Epithelial cell of esophagus (primary cell): ENCODE data around the gene BCAR3.
"Not testable (repeated sequence)": the region's sequence is repeated elsewhere in the genome, so short reads cannot be mapped to it uniquely, and the experiment has no call there.

Experiments used
- DNase-seq: peaks from one replicate; pipeline ENCODE4 v3.0.0; 2010; ENCODE audit warnings: low read depth
- H3K4me3 ChIP-seq: 2 replicates; pipeline ENCODE4 v1.5.1; 2011; ENCODE audit warnings: mild to moderate bottlenecking, low read length, control low read depth
- TF ChIP-seq, protein P1 (sequence below): IDR thresholded peaks from 2 replicates; pipeline ENCODE4 v1.5.1; 2011; ENCODE audit warnings: low read depth, mild to moderate bottlenecking, low read length, control low read depth, inconsistent platforms; ENCODE audit not compliant: insufficient read depth; ENCODE audit errors: missing control alignments

The BCAR3 gene

DNA sequence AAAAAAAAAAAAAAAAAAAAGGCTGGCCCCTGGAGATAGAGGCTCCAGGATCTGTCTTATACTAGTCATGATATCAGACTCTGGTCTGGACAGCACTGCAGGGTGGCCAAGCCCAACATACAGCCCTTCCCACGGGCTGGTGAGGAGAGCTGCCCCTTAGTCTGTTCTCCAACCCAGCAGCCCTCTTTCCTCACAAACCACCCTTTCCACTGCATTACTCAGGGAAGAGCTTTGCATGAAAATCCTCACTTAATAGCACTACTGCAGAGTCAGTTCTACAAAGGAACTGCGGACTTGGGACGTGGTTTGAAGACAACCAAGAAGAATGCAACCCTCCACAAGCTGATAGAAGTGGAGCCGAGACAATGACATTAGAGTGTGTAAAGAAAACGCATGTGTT, 5.7 kb downstream of the BCAR3 start:
- DNase-seq: no peak
- H3K4me3 ChIP-seq: no peak overlapping the region
- TF ChIP-seq, protein P1, sequence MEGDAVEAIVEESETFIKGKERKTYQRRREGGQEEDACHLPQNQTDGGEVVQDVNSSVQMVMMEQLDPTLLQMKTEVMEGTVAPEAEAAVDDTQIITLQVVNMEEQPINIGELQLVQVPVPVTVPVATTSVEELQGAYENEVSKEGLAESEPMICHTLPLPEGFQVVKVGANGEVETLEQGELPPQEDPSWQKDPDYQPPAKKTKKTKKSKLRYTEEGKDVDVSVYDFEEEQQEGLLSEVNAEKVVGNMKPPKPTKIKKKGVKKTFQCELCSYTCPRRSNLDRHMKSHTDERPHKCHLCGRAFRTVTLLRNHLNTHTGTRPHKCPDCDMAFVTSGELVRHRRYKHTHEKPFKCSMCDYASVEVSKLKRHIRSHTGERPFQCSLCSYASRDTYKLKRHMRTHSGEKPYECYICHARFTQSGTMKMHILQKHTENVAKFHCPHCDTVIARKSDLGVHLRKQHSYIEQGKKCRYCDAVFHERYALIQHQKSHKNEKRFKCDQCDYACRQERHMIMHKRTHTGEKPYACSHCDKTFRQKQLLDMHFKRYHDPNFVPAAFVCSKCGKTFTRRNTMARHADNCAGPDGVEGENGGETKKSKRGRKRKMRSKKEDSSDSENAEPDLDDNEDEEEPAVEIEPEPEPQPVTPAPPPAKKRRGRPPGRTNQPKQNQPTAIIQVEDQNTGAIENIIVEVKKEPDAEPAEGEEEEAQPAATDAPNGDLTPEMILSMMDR: no peak

DNA sequence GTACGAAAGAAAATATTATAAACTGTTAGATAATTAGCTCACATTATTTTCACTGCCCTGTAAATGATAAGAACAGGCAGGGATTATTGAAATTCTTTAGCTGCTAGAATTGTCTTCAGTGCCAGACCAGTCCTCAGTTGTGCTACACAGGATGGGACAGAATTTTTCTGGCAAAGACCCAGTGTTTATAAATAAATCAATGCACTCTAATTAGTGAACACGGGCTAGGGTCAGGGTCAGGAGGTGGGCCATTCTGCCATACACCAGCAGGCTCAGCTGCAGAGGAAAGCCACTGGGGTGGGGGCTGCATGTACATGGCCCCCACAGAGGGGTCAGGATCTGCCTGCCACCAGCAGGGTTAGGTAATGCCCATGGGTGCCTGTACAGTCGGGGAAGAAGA, 6.4 kb downstream of the BCAR3 start:
- TF ChIP-seq, protein P1: no peak
- DNase-seq: no peak
- H3K4me3 ChIP-seq: no peak overlapping the region

DNA sequence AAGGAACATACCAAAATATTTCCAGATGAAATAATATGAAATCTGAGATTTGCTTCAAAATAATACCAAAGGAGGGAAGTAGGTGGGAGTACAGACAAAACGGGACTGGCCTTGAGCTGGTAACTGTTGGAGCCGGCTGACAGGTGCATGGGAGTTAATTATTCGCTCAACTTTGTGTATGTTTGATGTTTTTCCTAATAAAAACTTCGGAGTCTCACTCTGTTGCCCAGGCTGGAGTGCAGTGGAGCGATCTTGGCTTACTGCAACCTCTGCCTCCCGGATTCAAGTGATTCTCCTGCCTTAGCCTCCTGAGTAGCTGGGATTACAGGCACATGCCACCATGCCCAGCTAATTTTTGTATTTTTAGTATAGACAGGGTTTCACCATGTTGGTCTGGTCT, 7.6 kb downstream of the BCAR3 start:
- H3K4me3 ChIP-seq: not testable (repeated sequence)

DNA sequence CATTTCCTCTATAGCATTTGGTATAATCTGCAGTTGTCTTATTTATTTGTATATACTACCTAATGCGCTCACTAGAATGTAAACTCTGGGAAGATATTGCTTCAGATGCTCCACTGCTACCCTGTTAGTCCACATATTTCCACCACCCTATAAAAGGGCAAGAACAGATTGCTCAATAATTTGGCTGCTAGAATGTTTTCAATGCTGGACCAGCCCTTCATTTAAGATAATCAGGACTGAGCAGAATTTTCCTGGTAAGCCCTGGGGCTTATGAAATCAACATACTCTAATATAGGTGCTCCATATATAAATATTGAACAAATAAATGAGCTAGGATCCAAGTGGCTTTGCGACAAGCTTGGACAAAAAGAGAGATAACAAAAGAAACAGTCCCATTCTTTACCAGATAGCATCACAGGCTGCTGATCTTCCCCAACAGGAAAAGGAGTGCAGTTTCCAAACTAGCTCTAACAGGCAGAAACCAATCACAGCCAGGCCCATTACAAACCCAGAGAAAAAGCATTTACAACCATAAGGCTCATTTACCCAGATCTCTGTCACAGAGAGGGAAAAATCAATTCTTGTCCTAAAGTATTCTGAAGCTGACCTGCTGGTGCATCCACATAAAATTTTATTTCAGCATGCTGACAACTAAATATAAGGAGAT, 8.3 kb downstream of the BCAR3 start:
- H3K4me3 ChIP-seq: no peak overlapping the region
- TF ChIP-seq, protein P1: no peak

More for the DNA sequence above, 7.6 kb downstream of the BCAR3 start:
- not testable (repeated sequence) for DNase-seq

DNA sequence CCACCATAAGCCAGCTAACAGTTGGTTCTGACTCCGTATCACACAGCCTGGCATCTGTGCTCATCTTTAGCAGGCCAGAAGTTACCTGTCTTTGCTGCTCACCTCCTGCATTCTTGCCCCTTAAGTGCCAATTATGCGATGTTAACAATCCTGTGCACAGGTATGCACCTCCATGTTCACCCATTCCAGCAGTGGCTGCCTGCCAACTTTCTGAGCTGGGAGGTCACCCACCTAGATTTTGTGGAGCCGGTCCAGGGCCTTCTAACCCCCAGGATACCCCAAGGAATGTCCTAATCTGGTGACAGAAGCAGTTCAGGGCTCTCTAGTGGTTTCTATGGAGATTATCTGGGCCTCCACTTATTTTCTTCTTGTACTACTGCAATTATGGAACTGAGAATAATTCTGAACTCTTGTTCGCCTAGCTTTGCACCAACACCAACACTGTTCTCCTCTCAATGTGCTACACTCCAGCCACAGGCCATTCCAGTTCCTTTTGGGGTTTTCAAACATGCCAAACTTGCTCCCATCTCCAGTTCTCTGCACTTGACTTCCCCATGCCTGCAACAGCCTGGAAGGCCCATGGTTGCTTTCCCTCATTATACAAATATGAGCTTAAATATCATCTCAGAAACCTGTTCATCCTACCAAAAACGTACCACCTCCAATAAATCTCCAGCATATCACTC, 9.0 kb downstream of the BCAR3 start:
- no peak for DNase-seq
- TF ChIP-seq, protein P1: no peak
- no peak overlapping the region for H3K4me3 ChIP-seq

More for the DNA sequence above, 8.3 kb downstream of the BCAR3 start:
- peak; percentile 77 for DNase-seq

DNA sequence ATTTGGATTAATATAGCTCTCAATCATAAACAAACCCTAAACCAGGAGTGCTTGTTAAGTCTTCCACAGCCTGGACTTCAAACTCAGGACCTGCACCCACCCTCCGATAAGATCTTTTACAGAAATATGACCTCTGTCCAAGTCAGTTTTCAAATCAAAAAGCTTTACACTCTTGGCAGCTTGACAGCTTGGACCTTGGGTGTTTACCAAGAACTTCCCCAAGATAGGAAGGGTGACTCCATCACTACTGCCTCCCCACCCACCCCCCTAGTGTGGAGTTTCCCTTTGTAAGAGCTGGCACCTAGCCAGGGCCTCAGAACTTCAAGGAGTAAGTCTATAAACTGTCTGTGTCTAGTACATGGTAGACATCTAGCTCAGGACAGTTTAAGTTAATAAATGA, 9.6 kb downstream of the BCAR3 start:
- DNase-seq: peak; percentile 44
- TF ChIP-seq, protein P1: no peak

DNA sequence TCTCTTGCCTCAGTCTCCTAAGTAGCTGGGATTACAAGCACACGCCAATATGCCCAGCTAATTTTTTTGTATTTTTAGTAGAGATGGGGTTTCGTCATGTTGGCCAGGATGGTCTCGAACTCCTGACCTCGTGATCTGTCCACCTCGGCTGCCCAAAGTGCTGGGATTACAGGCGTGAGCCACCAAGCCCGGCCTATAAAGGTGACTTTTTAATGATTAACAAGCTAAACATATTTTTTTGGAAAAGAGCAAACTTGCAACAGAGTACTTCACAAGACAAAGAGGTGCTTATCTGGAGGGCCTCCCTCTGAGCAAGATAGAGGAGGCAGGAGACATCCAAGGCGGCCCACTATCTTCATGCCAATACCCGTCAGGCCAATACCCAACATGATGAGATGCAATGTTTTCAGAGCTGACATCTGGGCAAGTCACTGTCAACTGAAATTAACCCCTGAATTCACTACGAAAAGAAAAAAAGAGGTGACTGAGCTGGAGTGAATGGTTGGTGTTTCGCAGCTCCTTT, 10.5 kb downstream of the BCAR3 start:
- H3K4me3 ChIP-seq: no peak overlapping the region
- DNase-seq: no peak
- TF ChIP-seq, protein P1: no peak

More for the DNA sequence above, 9.6 kb downstream of the BCAR3 start:
- H3K4me3 ChIP-seq: no peak overlapping the region
